Activated T-helper 2 cell treated with anti-CD3 and anti-CD28 coated beads, Interferon-gamma antibody, Interleukin-2, Interleukin-4, amounts not matched to agents 10 μg/mL and 5 μg/mL and 100 μg/mL, durations not matched to agents 14 hours and 24 hours and 36 hours (primary cell): ENCODE data around the gene SLC6A4. TPM values are rescaled to one million over a fixed set of nuclear protein-coding genes. Genes with fewer than 3 reads are reported as not detected.

Experiments used
- DNase-seq: peaks from one replicate; pipeline ENCODE4 v3.0.0; 2021; ENCODE audit warnings: low spot score
- H3K27ac Mint-ChIP-seq: one replicate; pipeline ENCODE4 v1.8.0; 2021; ENCODE audit warnings: mixed read lengths
- H3K27me3 Mint-ChIP-seq: one replicate; pipeline ENCODE4 v1.8.0; 2021; ENCODE audit warnings: low read depth, mixed read lengths
- H3K36me3 Mint-ChIP-seq: one replicate; pipeline ENCODE4 v1.8.0; 2021; ENCODE audit warnings: low read depth, mixed read lengths
- H3K4me1 Mint-ChIP-seq: one replicate; pipeline ENCODE4 v1.8.0; 2021; ENCODE audit warnings: low read depth, mixed read lengths
- H3K4me3 Mint-ChIP-seq: one replicate; pipeline ENCODE4 v1.8.0; 2021; ENCODE audit warnings: low read depth, mild to moderate bottlenecking, moderate library complexity, mixed read lengths
- H3K9me3 Mint-ChIP-seq: one replicate; pipeline ENCODE4 v1.8.0; 2021; ENCODE audit warnings: mixed read lengths
- intact Hi-C: fragments of 100-400 bp; cut with micrococcal nuclease; formaldehyde crosslinking; loops from one replicate; pipeline ENCODE4 v1.15.1; 2023
- total RNA-seq: library from RNA; stranded (reverse); gene quantifications from 2 replicates; pipeline ENCODE4 v1.2.3, GENCODE V29; 2022

SLC6A4 gene
- total RNA-seq, 1 donor from 2014 or later, result not detected

DNA sequence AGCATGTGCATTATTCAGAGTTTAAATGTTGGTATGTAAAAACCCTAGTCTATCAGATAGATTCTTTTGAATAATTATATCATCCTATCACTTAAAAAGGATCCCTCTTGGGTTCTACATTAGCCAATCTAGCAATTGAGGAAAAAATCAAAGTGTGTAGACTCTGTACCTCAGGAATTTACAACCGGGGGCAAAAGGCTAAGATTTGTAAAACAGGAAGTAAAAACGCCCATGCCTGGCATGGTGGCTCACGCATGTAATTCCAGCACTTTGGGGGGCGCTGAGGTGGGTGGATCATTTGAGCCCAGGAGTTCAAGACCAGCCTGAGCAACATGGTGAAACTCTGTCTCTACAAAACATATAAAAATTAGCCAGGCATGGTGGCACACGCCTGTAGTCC lies 58.6 kb downstream of the SLC6A4 start:
- H3K9me3 Mint-ChIP-seq, result no peaks in the 10 kb centered on the region
- no peak overlapping the region for H3K4me3 Mint-ChIP-seq
- H3K27me3 Mint-ChIP-seq, result no peaks in the 10 kb centered on the region
- peaks cover 17% of the 10 kb centered on the region for H3K4me1 Mint-ChIP-seq
- no peak for DNase-seq
- intact Hi-C loops, result no loop called here
- no peak overlapping the region for H3K27ac Mint-ChIP-seq
- peaks cover 80% of the 10 kb centered on the region for H3K36me3 Mint-ChIP-seq

GRCh38 chr17:30174556-30174955 lies 60.9 kb downstream of the SLC6A4 start:
- no peak overlapping the region for H3K4me3 Mint-ChIP-seq
- H3K27ac Mint-ChIP-seq, result no peak overlapping the region
- no peaks in the 10 kb centered on the region for H3K9me3 Mint-ChIP-seq
- no peak for DNase-seq
- peaks cover 76% of the 10 kb centered on the region for H3K36me3 Mint-ChIP-seq
- H3K27me3 Mint-ChIP-seq, result no peaks in the 10 kb centered on the region
- peaks cover 23% of the 10 kb centered on the region for H3K4me1 Mint-ChIP-seq
- intact Hi-C loops, result loop anchor here (5.0 kb wide), 1 partner anchor 57 kb away; the partner anchor contains the start of gene NSRP1

GRCh38 chr17:30173649-30174048 lies 61.8 kb downstream of the SLC6A4 start:
- Mint-ChIP-seq H3K4me1 (peaks cover 23% of the 10 kb centered on the region), H3K36me3 (peaks cover 72% of the 10 kb centered on the region), H3K27ac (no peak overlapping the region), H3K4me3 (no peak overlapping the region), H3K27me3 (no peaks in the 10 kb centered on the region), H3K9me3 (no peaks in the 10 kb centered on the region)
- DNase-seq, result no peak
- intact Hi-C loops, result loop anchor here (5.0 kb wide), 1 partner anchor 56 kb away; the partner anchor contains the start of gene NSRP1

GRCh38 chr17:30172560-30172959 lies 62.9 kb downstream of the SLC6A4 start:
- intact Hi-C loops, result loop anchor here (5.0 kb wide), 1 partner anchor 55 kb away; the partner anchor contains the start of gene NSRP1
- no peak overlapping the region for H3K4me3 Mint-ChIP-seq
- no peaks in the 10 kb centered on the region for H3K27me3 Mint-ChIP-seq
- peaks cover 23% of the 10 kb centered on the region for H3K4me1 Mint-ChIP-seq
- peaks cover 63% of the 10 kb centered on the region for H3K36me3 Mint-ChIP-seq
- DNase-seq, result no peak
- no peaks in the 10 kb centered on the region for H3K9me3 Mint-ChIP-seq
- no peak overlapping the region for H3K27ac Mint-ChIP-seq

- H3K4me3 Mint-ChIP-seq, result no peak overlapping the region
- peaks cover 50% of the 10 kb centered on the region for H3K36me3 Mint-ChIP-seq
- H3K4me1 Mint-ChIP-seq, result peaks cover 27% of the 10 kb centered on the region
- DNase-seq, result no peak
- intact Hi-C loops, result loop anchor here (5.0 kb wide), 1 partner anchor 53 kb away; the partner anchor contains the start of gene NSRP1
- H3K27ac Mint-ChIP-seq, result no peak overlapping the region
- H3K9me3 Mint-ChIP-seq, result no peaks in the 10 kb centered on the region
- no peaks in the 10 kb centered on the region for H3K27me3 Mint-ChIP-seq
Observed at GRCh38 chr17:30170415-30170987, 65.0 kb downstream of the SLC6A4 start.

GRCh38 chr17:30165960-30166359 lies 69.5 kb downstream of the SLC6A4 start:
- Mint-ChIP-seq H3K4me1 (peaks cover 16% of the 10 kb centered on the region), H3K36me3 (peaks cover 25% of the 10 kb centered on the region), H3K27ac (no peak overlapping the region), H3K27me3 (no peaks in the 10 kb centered on the region), H3K4me3 (no peak overlapping the region), H3K9me3 (no peaks in the 10 kb centered on the region)
- no peak for DNase-seq
- intact Hi-C loops, result no loop called here

- intact Hi-C loops, result no loop called here
- Mint-ChIP-seq H3K27me3 (no peaks in the 10 kb centered on the region), H3K4me3 (no peak overlapping the region), H3K27ac (no peak overlapping the region), H3K4me1 (peaks cover 12% of the 10 kb centered on the region), H3K9me3 (peaks cover 6% of the 10 kb centered on the region), H3K36me3 (peaks cover 28% of the 10 kb centered on the region)
- DNase-seq, result no peak
Observed at GRCh38 chr17:30165147-30165546, 70.3 kb downstream of the SLC6A4 start.

DNA sequence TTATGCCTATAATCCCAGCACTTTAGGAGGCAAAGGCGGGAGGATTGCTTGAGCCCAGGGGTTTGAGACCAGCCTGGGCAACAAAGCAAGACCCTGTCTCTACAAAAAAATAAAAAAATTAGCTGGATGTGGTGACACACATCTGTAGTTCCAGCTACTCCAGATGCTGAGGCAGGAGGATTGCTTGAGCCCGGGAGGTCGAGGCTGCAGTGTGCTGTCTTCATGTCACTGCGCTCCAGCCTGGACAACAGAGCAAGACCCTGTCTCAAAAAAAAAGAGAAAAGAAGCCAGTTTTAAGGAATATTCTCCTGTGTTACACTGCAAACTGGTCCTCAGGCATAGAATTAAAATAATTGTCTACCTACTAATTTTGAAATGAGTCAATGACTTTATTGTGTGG lies 71.0 kb downstream of the SLC6A4 start:
- Mint-ChIP-seq H3K9me3 (peaks cover 12% of the 10 kb centered on the region), H3K36me3 (peaks cover 34% of the 10 kb centered on the region), H3K27me3 (no peaks in the 10 kb centered on the region), H3K4me1 (peaks cover 12% of the 10 kb centered on the region), H3K27ac (no peak overlapping the region), H3K4me3 (no peak overlapping the region)
- no peak for DNase-seq
- intact Hi-C loops, result no loop called here

DNA sequence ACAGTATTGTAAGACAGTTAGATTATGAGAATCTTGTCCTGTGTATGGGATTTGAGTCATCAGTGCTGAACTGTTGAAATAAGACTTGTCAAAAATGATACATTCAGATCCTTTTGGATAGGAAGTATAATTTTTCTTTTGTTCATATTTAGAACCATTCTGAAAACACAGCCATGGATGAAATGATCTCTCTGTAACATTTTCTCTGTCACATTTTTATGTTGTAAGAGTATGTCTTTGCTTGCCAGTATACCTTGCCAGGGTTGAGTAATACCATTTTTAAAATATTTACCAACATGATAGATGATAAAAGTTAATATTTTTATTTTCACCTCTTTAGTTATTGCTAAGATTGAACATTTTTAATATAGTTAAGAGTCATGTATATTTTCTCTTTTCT lies 73.9 kb downstream of the SLC6A4 start:
- no peaks in the 10 kb centered on the region for H3K27me3 Mint-ChIP-seq
- DNase-seq, result no peak
- H3K36me3 Mint-ChIP-seq, result peaks cover 54% of the 10 kb centered on the region
- no peak overlapping the region for H3K4me3 Mint-ChIP-seq
- no peak overlapping the region for H3K27ac Mint-ChIP-seq
- peaks cover 14% of the 10 kb centered on the region for H3K4me1 Mint-ChIP-seq
- intact Hi-C loops, result no loop called here
- H3K9me3 Mint-ChIP-seq, result peaks cover 26% of the 10 kb centered on the region

DNA sequence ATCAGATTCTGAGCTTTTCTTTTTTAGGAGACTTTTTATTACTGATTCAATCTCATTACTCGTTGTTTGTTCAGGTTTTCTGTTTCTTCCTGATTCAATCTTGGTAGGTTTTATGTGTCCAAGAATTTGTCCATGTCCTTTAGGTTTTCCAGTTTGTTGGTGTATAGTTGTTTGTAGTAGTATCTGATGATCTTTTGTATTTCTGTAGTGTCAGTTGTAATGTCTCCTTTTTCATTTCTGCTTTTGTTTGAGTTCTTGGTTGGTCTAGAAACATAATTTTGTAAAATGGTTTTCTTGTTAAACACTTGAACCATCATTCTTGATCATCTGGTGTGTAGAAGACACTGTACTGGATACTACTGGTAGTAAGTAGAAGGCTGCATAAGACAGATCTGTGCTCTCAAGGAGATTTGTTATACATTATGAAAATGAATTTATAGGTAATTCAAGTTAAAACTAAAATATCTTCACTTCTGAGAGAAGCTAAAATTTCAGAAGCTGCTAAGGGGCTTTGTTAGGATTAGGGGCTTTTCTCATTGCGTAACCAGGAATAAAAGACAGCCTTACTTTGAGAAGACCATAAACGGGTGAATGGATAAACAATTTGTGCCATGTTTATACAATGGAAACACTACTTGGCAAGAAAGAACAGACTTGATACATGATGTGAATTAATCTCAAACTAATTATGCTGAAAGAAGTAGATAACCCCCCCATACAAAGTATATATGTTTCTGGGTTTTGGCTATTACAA lies 74.9 kb downstream of the SLC6A4 start:
- peaks cover 60% of the 10 kb centered on the region for H3K36me3 Mint-ChIP-seq

GRCh38 chr17:30158896-30159625 lies 76.4 kb downstream of the SLC6A4 start:
- Mint-ChIP-seq H3K27me3 (no peaks in the 10 kb centered on the region), H3K27ac (no peak overlapping the region), H3K4me1 (peaks cover 2% of the 10 kb centered on the region), H3K9me3 (peaks cover 26% of the 10 kb centered on the region), H3K36me3 (peaks cover 64% of the 10 kb centered on the region), H3K4me3 (no peak overlapping the region)
- no peak for DNase-seq
- intact Hi-C loops, result no loop called here

More for the DNA sequence above, 74.9 kb downstream of the SLC6A4 start:
- intact Hi-C loops, result no loop called here
- peaks cover 11% of the 10 kb centered on the region for H3K4me1 Mint-ChIP-seq
- no peak overlapping the region for H3K27ac Mint-ChIP-seq
- peaks cover 26% of the 10 kb centered on the region for H3K9me3 Mint-ChIP-seq
- no peak overlapping the region for H3K4me3 Mint-ChIP-seq
- DNase-seq, result no peak
- H3K27me3 Mint-ChIP-seq, result no peaks in the 10 kb centered on the region

DNA sequence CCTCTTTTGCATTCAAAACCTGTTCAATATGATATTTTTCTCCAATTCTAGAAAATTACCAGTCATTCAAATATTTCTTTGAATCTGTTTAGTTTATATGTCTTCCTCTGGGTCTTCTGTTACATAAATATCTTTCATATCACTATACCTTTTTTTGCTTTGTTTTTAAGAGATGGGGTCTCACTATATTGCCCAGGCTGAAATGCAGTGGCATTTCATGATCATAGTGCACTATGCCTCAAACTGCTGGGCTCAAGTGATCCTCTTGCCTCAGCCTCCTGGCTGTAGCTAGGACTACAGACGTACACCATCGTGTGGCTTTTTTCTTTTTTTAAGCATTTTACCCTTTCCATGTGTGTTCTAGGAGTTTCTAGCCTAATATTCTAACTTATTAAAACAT lies 80.1 kb downstream of the SLC6A4 start:
- Mint-ChIP-seq H3K9me3 (peaks cover 23% of the 10 kb centered on the region), H3K4me1 (peaks cover 2% of the 10 kb centered on the region), H3K27me3 (no peaks in the 10 kb centered on the region), H3K36me3 (peaks cover 49% of the 10 kb centered on the region), H3K27ac (no peak overlapping the region), H3K4me3 (no peak overlapping the region)
- intact Hi-C loops, result no loop called here
- DNase-seq, result no peak

GRCh38 chr17:30153463-30153862 lies 82.0 kb downstream of the SLC6A4 start:
- Mint-ChIP-seq H3K27ac (no peak overlapping the region), H3K36me3 (peaks cover 32% of the 10 kb centered on the region), H3K4me1 (peaks cover 5% of the 10 kb centered on the region), H3K27me3 (no peaks in the 10 kb centered on the region), H3K9me3 (peaks cover 3% of the 10 kb centered on the region), H3K4me3 (no peak overlapping the region)
- intact Hi-C loops, result no loop called here
- no peak for DNase-seq
